K562 (cell line): Measurements from ENCODE around the gene PDCD1LG2. TPM values are rescaled to one million over a fixed set of nuclear protein-coding genes. Genes with fewer than 3 reads are reported as not detected.

Experiments
- ATAC-seq: fragments of 200-7000 bp; cut with Tn5 transposase; 3 replicates; pipeline ENCODE4 v1.9.1; 2020; ENCODE audit warnings: moderate library complexity
- BruUV-seq: library from RNA; stranded (reverse); fragments of 400-500 nt; replicated peaks from 2 replicates; lab custom pipeline; 2021; lab: Mats Ljungman, UMichigan
- CTCF ChIA-PET: fragments of 300-600 bp; formaldehyde crosslinking; extraction: SDS; loops from one replicate; lab custom pipeline; 2021; ENCODE audit warnings: low intra/inter-chr PET ratio; lab: Yijun Ruan, JAX
- POLR2A ChIA-PET: fragments of 300-600, 350-650 bp; sonication (Branson Sonifier 250); formaldehyde crosslinking; extraction: SDS; loops from one replicate; lab custom pipeline; 2021; ENCODE audit warnings: antibody characterized with exemption, inconsistent platforms; lab: Yijun Ruan, JAX
- DNase-seq, 4 experiments: peaks; one replicate each; pipeline versions ENCODE4 v3.0.0 to v3.0.0-alpha.2; 2011 to 2018; ENCODE audit warnings: low spot score in 3 of 4, mixed read lengths in 3 of 4; ENCODE audit errors: extremely low read depth in 1 of 4
- FAIRE-seq: peaks from 2 replicates; lab custom pipeline; 2011; peaks lifted over from hg19 to GRCh38; lab: Jason Lieb, UNC
- H2AFZ ChIP-seq: 2 replicates; pipeline ENCODE4 v1.6.0; 2011; ENCODE audit warnings: low read depth, low read length, control low read depth, inconsistent platforms
- H3K27ac ChIP-seq: fragments of 200-600 bp; 3 replicates; pipeline ENCODE4 v1.8.0; 2011; ENCODE audit warnings: low read depth, mild to moderate bottlenecking, control low read depth, inconsistent platforms, low read length, moderate library complexity, mixed read lengths; ENCODE audit errors: extremely low read depth
- H3K27me3 ChIP-seq, 2 experiments: fragments of 300-600 bp in 1 of 2; 2 replicates in 1 of 2; 3 replicates in 1 of 2; pipeline versions ENCODE4 v1.6.0 to v1.8.0; 2011; ENCODE audit warnings: inconsistent platforms in 2 of 2, low read length in 2 of 2, mild to moderate bottlenecking in 1 of 2, mixed read lengths in 1 of 2, moderate library complexity in 1 of 2; ENCODE audit not compliant: control insufficient read depth in 2 of 2, insufficient read depth in 2 of 2
- H3K36me3 ChIP-seq: fragments of 300-600 bp; 3 replicates; pipeline ENCODE4 v1.8.0; 2011; ENCODE audit warnings: mild to moderate bottlenecking, low read length, inconsistent platforms; ENCODE audit not compliant: control insufficient read depth, insufficient read depth
- H3K4me1 ChIP-seq, 2 experiments: fragments of 200-600 bp in 1 of 2; replicated peaks in 1 of 2; 2 replicates in 1 of 2; 3 replicates in 1 of 2; pipeline versions ENCODE4 v1.5.1 to v1.8.0; 2011; ENCODE audit warnings: inconsistent platforms in 2 of 2, low read length in 2 of 2, mild to moderate bottlenecking in 1 of 2, mixed read lengths in 1 of 2, moderate library complexity in 1 of 2; ENCODE audit not compliant: control insufficient read depth in 2 of 2, insufficient read depth in 2 of 2
- H3K4me2 ChIP-seq: 2 replicates; pipeline ENCODE4 v1.6.1; 2011; ENCODE audit warnings: low read length, control low read depth, inconsistent platforms, mixed read lengths; ENCODE audit not compliant: insufficient read depth
- H3K4me3 ChIP-seq: fragments of 200-600 bp; sonication (generic), shearing (Covaris generic); 2 replicates; pipeline ENCODE4 v1.5.1; 2016; ENCODE audit warnings: control low read depth, inconsistent platforms
- H3K79me2 ChIP-seq: fragments of 200-600 bp; 3 replicates; pipeline ENCODE4 v1.8.0; 2011; ENCODE audit warnings: low read length, inconsistent platforms; ENCODE audit not compliant: control insufficient read depth, insufficient read depth
- H3K9ac ChIP-seq, 2 experiments: 2 replicates each; pipeline versions ENCODE4 v1.6.0 to v1.6.1; 2011; ENCODE audit warnings: low read depth in 2 of 2, low read length in 2 of 2, control low read depth in 1 of 2, inconsistent platforms in 1 of 2, mild to moderate bottlenecking in 1 of 2, mixed read lengths in 1 of 2; ENCODE audit not compliant: insufficient read depth in 1 of 2
- H3K9me1 ChIP-seq: one replicate; pipeline ENCODE4 v1.6.0; 2011; ENCODE audit warnings: inconsistent platforms, mild to moderate bottlenecking, low read length, moderate library complexity; ENCODE audit not compliant: control insufficient read depth, insufficient read depth
- H3K9me3 ChIP-seq: replicated peaks from 2 replicates; pipeline ENCODE4 v1.5.1; 2011; ENCODE audit warnings: low read depth, low read length, inconsistent platforms; ENCODE audit not compliant: control insufficient read depth, insufficient read depth
- H4K20me1 ChIP-seq: replicated peaks from 2 replicates; pipeline ENCODE4 v1.6.1; 2011; ENCODE audit warnings: low read length, inconsistent platforms, mixed read lengths; ENCODE audit not compliant: control insufficient read depth, insufficient read depth
- BRF2 ChIP-seq: IDR thresholded peaks from 3 replicates; pipeline ENCODE4 v1.6.1; 2011; ENCODE audit warnings: borderline replicate concordance, mild to moderate bottlenecking; ENCODE audit not compliant: insufficient read length, insufficient read depth
- CBX2 ChIP-seq: fragments of 200-600 bp; sonication (generic); IDR thresholded peaks from one replicate; pipeline ENCODE4 v1.6.1; 2012; ENCODE audit warnings: mild to moderate bottlenecking, low read length, inconsistent platforms; ENCODE audit not compliant: insufficient read depth, poor library complexity, severe bottlenecking
- IRF9 ChIP-seq: fragments of 450-650 bp; IDR thresholded peaks from 2 replicates; pipeline ENCODE4 v1.6.1; 2016; ENCODE audit warnings: missing biosample characterization, missing genetic modification characterization
- MCM3 ChIP-seq: fragments of 450-650 bp; IDR thresholded peaks from 2 replicates; pipeline ENCODE4 v1.6.1; 2016
- NR0B1 ChIP-seq: fragments of 450-650 bp; IDR thresholded peaks from one replicate; pipeline ENCODE4 v1.6.1; 2018; ENCODE audit warnings: mild to moderate bottlenecking, moderate library complexity; ENCODE audit not compliant: partially characterized antibody
- POLR2A ChIP-seq: fragments of 450-650 bp; conservative IDR thresholded peaks from 2 replicates; pipeline ENCODE4 v1.6.1; 2016
- STAT5B ChIP-seq: fragments of 250-450 bp; sonication (Bioruptor Pico); IDR thresholded peaks from 2 replicates; pipeline ENCODE4 v1.8.0; 2021; ENCODE audit warnings: mild to moderate bottlenecking, inconsistent platforms
- TCF7 ChIP-seq: sonication (generic); IDR thresholded peaks from 2 replicates; pipeline ENCODE4 v1.6.1; 2016; ENCODE audit warnings: antibody characterized with exemption, borderline replicate concordance
- ZNF507 ChIP-seq: conservative IDR thresholded peaks from 2 replicates; pipeline ENCODE4 v1.6.1; 2017; ENCODE audit warnings: missing genetic modification characterization, missing compliant biosample characterization
- ZNF561 ChIP-seq: fragments of 450-650 bp; formaldehyde crosslinking; conservative IDR thresholded peaks from 2 replicates; pipeline ENCODE4 v1.4.0; 2020; ENCODE audit warnings: mild to moderate bottlenecking, moderate library complexity
- ZNF830 ChIP-seq: fragments of 250-450 bp; sonication (Bioruptor Pico); IDR thresholded peaks from 2 replicates; pipeline ENCODE4 v1.5.0; 2021; ENCODE audit warnings: mild to moderate bottlenecking
- WGBS: fragments of 100-300 bp; shearing (Covaris generic); methylation state at CpG from one replicate; pipeline ENCODE4 v1.1.6; 2016; ENCODE audit warnings: low coverage, mixed read lengths; ENCODE audit not compliant: insufficient coverage; ENCODE audit errors: missing lambda C conversion rate; 5-methylcytosine and 5-hydroxymethylcytosine counted together
- in situ Hi-C: fragments of 300-500 bp; cut with MboI; formaldehyde crosslinking; loops from 4 replicates; pipeline ENCODE4 v1.15.0; 2018; ENCODE audit warnings: inconsistent platforms, mixed read lengths
- intact Hi-C: fragments of 100-400 bp; cut with micrococcal nuclease; formaldehyde crosslinking; loops from 2 replicates; pipeline ENCODE4 v1.14.2; 2022
- polyA plus RNA-seq, 8 experiments: library from polyadenylated mRNA; depleted of rRNA in 4 of 8; stranded (reverse) in 5 of 8; unstranded in 3 of 8; fragments of >200 nt; fragmentation: Nextera tagmentation in 2 of 8; fragmentation: Illumina TruSeq in 1 of 8; extraction: Ambion mirVana in 2 of 8; extraction: Trizol in 1 of 8; gene quantifications; 2 replicates each; pipeline versions ENCODE4 v1.2.1 to v1.2.3, GENCODE V29; 2011 to 2014; ENCODE audit warnings: inconsistent platforms in 1 of 8, missing spikeins in 1 of 8
- total RNA-seq, 7 experiments: library from RNA; depleted of rRNA in 6 of 7; stranded (reverse); fragments of >200 nt in 6 of 7; fragmentation: Illumina TruSeq in 2 of 7; extraction: Trizol in 2 of 7; gene quantifications; 2 replicates each; pipeline versions ENCODE4 v1.2.1 to v1.2.3, GENCODE V29; 2011 to 2021; ENCODE audit warnings: low replicate concordance in 1 of 7

Gene PDCD1LG2
- total and polyA plus RNA-seq, 9 of the 15 experiments (the other 6 are each of a cell fraction or from before 2014, with no cell fraction given), result not detected

GRCh38 chr9:5470816-5471215 is 39.5 kb upstream of the PDCD1LG2 start:
- Histone ChIP-seq H3K79me2 (no peaks in the 10 kb centered on the region), H3K27me3 (no peaks in the 10 kb centered on the region; a peak in 1 of 5 replicates), H3K4me1 (no peaks in the 10 kb centered on the region), H3K36me3 (no peaks in the 10 kb centered on the region), H3K4me3 (no peak overlapping the region), H3K9me3 (no peaks in the 10 kb centered on the region), H3K9me1 (no peaks in the 10 kb centered on the region), H3K9ac (no peak overlapping the region), H2AFZ (no peak overlapping the region), H4K20me1 (no peaks in the 10 kb centered on the region), H3K4me2 (no peak overlapping the region), H3K27ac (no peak overlapping the region)
- ChIA-PET POLR2A (no interaction called here), CTCF (no interaction called here)
- 5% methylated on average over 3 of the region's 3 CpGs for WGBS
- TF ChIP-seq POLR2A (no peak), STAT5B (no peak), NR0B1 (no peak), IRF9 (no peak), CBX2 (no peak), TCF7 (no peak), BRF2 (no peak), MCM3 (no peak), ZNF830 (no peak), ZNF507 (tag) (no peak), ZNF561 (CRISPR knock-in tag) (no peak)
- intact Hi-C loops (no loop called here), in situ Hi-C loops (no loop called here)
- no peak for DNase-seq
- no peak for FAIRE-seq
- BruUV-seq, result no TSS peak
- ATAC-seq, result no peak
